ENCODE data around the gene GNAI3.

GNAI3 gene

GRCh38 chr1:109598655-109599054 lies 50.2 kb downstream of the GNAI3 start:
- DNase-seq (ENCODE audit: low read depth) = no peak

GRCh38 chr1:109603229-109603628 lies 54.8 kb downstream of the GNAI3 start:
- no peak for DNase-seq (ENCODE audit: low read depth)

GRCh38 chr1:109605381-109605780 lies 57.0 kb downstream of the GNAI3 start:
- DNase-seq (ENCODE audit: low read depth) = no peak

- DNase-seq (ENCODE audit: low read depth) = no peak
Observed at GRCh38 chr1:109609881-109610280, 61.5 kb downstream of the GNAI3 start.

- DNase-seq (ENCODE audit: low read depth) = peak; percentile 74
Observed at GRCh38 chr1:109610609-109611307, 62.3 kb downstream of the GNAI3 start.

- DNase-seq (ENCODE audit: low read depth) = no peak
Observed at GRCh38 chr1:109611308-109611990, 63.0 kb downstream of the GNAI3 start.

- peak; percentile 70 for DNase-seq (ENCODE audit: low read depth)
Observed at GRCh38 chr1:109613361-109614147, 65.1 kb downstream of the GNAI3 start.

GRCh38 chr1:109615879-109616278 lies 67.5 kb downstream of the GNAI3 start:
- DNase-seq (ENCODE audit: low read depth) = no peak

GRCh38 chr1:109616391-109616790 lies 68.0 kb downstream of the GNAI3 start:
- no peak for DNase-seq (ENCODE audit: low read depth)

GRCh38 chr1:109617291-109617801 lies 68.9 kb downstream of the GNAI3 start:
- DNase-seq (ENCODE audit: low read depth) = peak; percentile 93

- no peak for DNase-seq (ENCODE audit: low read depth)
Observed at GRCh38 chr1:109618661-109619575, 70.5 kb downstream of the GNAI3 start.

GRCh38 chr1:109619576-109620400 lies 71.4 kb downstream of the GNAI3 start, which contains the start of the genes AMPD2 and GNAT2:
AMPD2 (plus strand) TSS chr1:109619837; CDS start chr1:109621176, 1,339 bp downstream.
GNAT2 (minus strand) TSS chr1:109619616; CDS start chr1:109612870, 6,746 bp downstream.
- DNase-seq (ENCODE audit: low read depth) = peak; percentile 90

- DNase-seq (ENCODE audit: low read depth) = peak; percentile 82
Observed at GRCh38 chr1:109620401-109620791, 72.0 kb downstream of the GNAI3 start.

GRCh38 chr1:109620841-109621286 lies 72.4 kb downstream of the GNAI3 start:
- DNase-seq (ENCODE audit: low read depth) = peak; percentile 97

GRCh38 chr1:109621379-109622136 lies 73.1 kb downstream of the GNAI3 start:
- peak; percentile 25 for DNase-seq (ENCODE audit: low read depth)

GRCh38 chr1:109622137-109622892 lies 73.9 kb downstream of the GNAI3 start:
- DNase-seq (ENCODE audit: low read depth) = no peak

GRCh38 chr1:109622895-109623294 lies 74.5 kb downstream of the GNAI3 start:
- DNase-seq (ENCODE audit: low read depth) = no peak

GRCh38 chr1:109623601-109624161 lies 75.3 kb downstream of the GNAI3 start:
- no peak for DNase-seq (ENCODE audit: low read depth)

All from EH (cell line).